H1 (cell line): ENCODE data around the gene MTR.

Source experiments
- CHD2 ChIP-seq: IDR thresholded peaks from 2 replicates; pipeline ENCODE4 v1.6.1; 2012; ENCODE audit warnings: low read length, improper control_type of control experiment
- CTCF ChIP-seq, 3 experiments: IDR thresholded peaks; 1 replicate in 2 of 3; 2 replicates in 1 of 3; pipeline versions ENCODE4 v1.5.1 to v1.6.1; 2011; ENCODE audit warnings: low read length in 3 of 3, mild to moderate bottlenecking in 3 of 3, inconsistent platforms in 2 of 3, low read depth in 1 of 3, moderate library complexity in 1 of 3; ENCODE audit not compliant: insufficient read depth in 1 of 3; ENCODE audit errors: control extremely low read depth in 1 of 3
- EP300 ChIP-seq, 2 experiments: IDR thresholded peaks; 1 replicate in 1 of 2; 2 replicates in 1 of 2; pipeline ENCODE4 v1.6.1; 2011 to 2012; ENCODE audit warnings: low read depth in 2 of 2, low read length in 2 of 2, mild to moderate bottlenecking in 2 of 2, borderline replicate concordance in 1 of 2, inconsistent platforms in 1 of 2, moderate library complexity in 1 of 2
- EZH2 ChIP-seq: fragments of 200-600 bp; sonication (generic); IDR thresholded peaks from 2 replicates; pipeline ENCODE4 v1.7.1; 2012; ENCODE audit warnings: low read depth, mild to moderate bottlenecking, moderate library complexity, low read length, inconsistent platforms; ENCODE audit not compliant: severe bottlenecking
- FOSL1 ChIP-seq: IDR thresholded peaks from 2 replicates; pipeline ENCODE4 v1.6.1; 2011; ENCODE audit warnings: mild to moderate bottlenecking, low read depth, low read length, moderate library complexity; ENCODE audit not compliant: insufficient read depth
- GABPA ChIP-seq: IDR thresholded peaks from 2 replicates; pipeline ENCODE4 v1.6.1; 2011; ENCODE audit warnings: mild to moderate bottlenecking, low read length, moderate library complexity, borderline replicate concordance; ENCODE audit not compliant: insufficient read depth
- JUND ChIP-seq: IDR thresholded peaks from 2 replicates; pipeline ENCODE4 v1.6.1; 2011; ENCODE audit warnings: mild to moderate bottlenecking, improper control_type of control experiment, low read length
- MAX ChIP-seq: IDR thresholded peaks from 2 replicates; pipeline ENCODE4 v1.6.1; 2012; ENCODE audit warnings: inconsistent platforms
- POLR2AphosphoS5 ChIP-seq: IDR thresholded peaks from 2 replicates; pipeline ENCODE4 v1.6.1; 2011; ENCODE audit warnings: low read depth, low read length
- RAD21 ChIP-seq, 2 experiments: IDR thresholded peaks in 1 of 2; conservative IDR thresholded peaks in 1 of 2; 2 replicates each; pipeline ENCODE4 v1.6.1; 2011; ENCODE audit warnings: low read depth in 2 of 2, low read length in 2 of 2, improper control_type of control experiment in 1 of 2, inconsistent platforms in 1 of 2, mild to moderate bottlenecking in 1 of 2, moderate library complexity in 1 of 2
- SIN3A ChIP-seq, 2 experiments: IDR thresholded peaks in 1 of 2; conservative IDR thresholded peaks in 1 of 2; 2 replicates each; pipeline ENCODE4 v1.6.1; 2011 to 2012; ENCODE audit warnings: low read length in 2 of 2, improper control_type of control experiment in 1 of 2, low read depth in 1 of 2, mild to moderate bottlenecking in 1 of 2

GRCh38 chr1:236848274-236848923 is 53.3 kb downstream of the MTR start:
- no peak for TF ChIP-seq CTCF (IDR thresholded peaks at IDR 0.05; ENCODE audit: control extremely low read depth in 1 of 3, insufficient read depth in 1 of 3, low read depth in 1 of 3, low read length in 3 of 3)
- TF ChIP-seq CHD2 = no peak
- TF ChIP-seq SIN3A (conservative IDR thresholded peaks at IDR 0.05 in 1 of 2, IDR thresholded peaks at IDR 0.05 in 1 of 2; ENCODE audit: low read depth in 1 of 2, low read length in 2 of 2) = no peak
- TF ChIP-seq EZH2 = no peak
- no peak for TF ChIP-seq POLR2AphosphoS5
- TF ChIP-seq MAX = no peak
- no peak for TF ChIP-seq FOSL1
- no peak for TF ChIP-seq JUND
- no peak for TF ChIP-seq GABPA
- no peak for TF ChIP-seq EP300 (IDR thresholded peaks at IDR 0.05; ENCODE audit: borderline replicate concordance in 1 of 2, low read depth in 2 of 2, low read length in 2 of 2)
- TF ChIP-seq RAD21 (IDR thresholded peaks at IDR 0.05 in 1 of 2, conservative IDR thresholded peaks at IDR 0.05 in 1 of 2; ENCODE audit: low read depth in 2 of 2, low read length in 2 of 2) = no peak
